CD4-positive, alpha-beta T cell treated with Interleukin-2 at 100 ng/mL for 4 hours (primary cell): Measurements from ENCODE around the gene NARS2.
"Not testable (repeated sequence)": the region's sequence is repeated elsewhere in the genome, so short reads cannot be mapped to it uniquely, and the experiment has no call there.

Experiments
- DNase-seq: peaks from one replicate; pipeline ENCODE4 v3.0.0-alpha.2; 2020; ENCODE audit warnings: low spot score

Gene NARS2

GRCh38 chr11:78574386-78575381 is at the start of gene NARS2:
NARS2 (minus strand) TSS chr11:78574864; CDS start chr11:78574488, 376 bp downstream.
- DNase-seq: peak; percentile 97

GRCh38 chr11:78622666-78623065 is 48.0 kb upstream of the NARS2 start:
- no peak for DNase-seq

GRCh38 chr11:78620159-78620558 is 45.5 kb upstream of the NARS2 start:
- no peak for DNase-seq

- no peak for DNase-seq
Observed at GRCh38 chr11:78615724-78616123, 41.1 kb upstream of the NARS2 start.

GRCh38 chr11:78613378-78613813 is 38.7 kb upstream of the NARS2 start:
- DNase-seq: no peak

- no peak for DNase-seq
Observed at GRCh38 chr11:78612721-78613377, 38.2 kb upstream of the NARS2 start.

GRCh38 chr11:78609321-78609720 is 34.7 kb upstream of the NARS2 start:
- not testable (repeated sequence) for DNase-seq

- no peak for DNase-seq
Observed at GRCh38 chr11:78607696-78608095, 33.0 kb upstream of the NARS2 start.

GRCh38 chr11:78606667-78607066 is 32.0 kb upstream of the NARS2 start:
- no peak for DNase-seq

- DNase-seq: no peak
Observed at GRCh38 chr11:78605296-78605695, 30.6 kb upstream of the NARS2 start.

GRCh38 chr11:78603792-78604191 is 29.1 kb upstream of the NARS2 start:
- DNase-seq: no peak

- DNase-seq: not testable (repeated sequence)
Observed at GRCh38 chr11:78602771-78603170, 28.1 kb upstream of the NARS2 start.

- DNase-seq: not testable (repeated sequence)
Observed at GRCh38 chr11:78601066-78601465, 26.4 kb upstream of the NARS2 start.

GRCh38 chr11:78597579-78597978 is 22.9 kb upstream of the NARS2 start:
- not testable (repeated sequence) for DNase-seq

GRCh38 chr11:78595436-78596130 is 20.9 kb upstream of the NARS2 start:
- DNase-seq: no peak

- no peak for DNase-seq
Observed at GRCh38 chr11:78594814-78595213, 20.1 kb upstream of the NARS2 start.

GRCh38 chr11:78588517-78588916 is 13.9 kb upstream of the NARS2 start:
- DNase-seq: no peak

GRCh38 chr11:78587446-78587845 is 12.8 kb upstream of the NARS2 start:
- DNase-seq: no peak

GRCh38 chr11:78586452-78587046 is 11.9 kb upstream of the NARS2 start:
- peak; percentile 34 for DNase-seq

- no peak for DNase-seq
Observed at GRCh38 chr11:78583889-78584288, 9.2 kb upstream of the NARS2 start.

- DNase-seq: no peak
Observed at GRCh38 chr11:78577495-78577894, 2.8 kb upstream of the NARS2 start.

- no peak for DNase-seq
Observed at GRCh38 chr11:78576549-78577097, 2.0 kb upstream of the NARS2 start.
